Measurements from ENCODE around the gene CTNNA2. TPM values are rescaled to one million over a fixed set of nuclear protein-coding genes. Genes with fewer than 3 reads are reported as not detected.

Gene CTNNA2
- total and polyA plus RNA-seq, 9 of the 15 experiments (the other 6 are each of a cell fraction or from before 2014, with no cell fraction given) = 0.03 to 0.40 (median 0.15) TPM

GRCh38 chr2:80154231-80154915 is 641.5 kb downstream of the CTNNA2 start (continued):
- TF ChIP-seq ZNF766 (CRISPR knock-in tag; conservative IDR thresholded peaks at IDR 0.05) = no peak
- TF ChIP-seq JUND (IDR thresholded peaks at IDR 0.05; ENCODE audit: borderline replicate concordance, low read depth, low read length) = peak; percentile 31; the same call in 1 of the 2 replicates
- TF ChIP-seq JUND (tag; IDR thresholded peaks at IDR 0.05; ENCODE audit: borderline replicate concordance, low read depth, low read length) = peak; percentile 32; the same call in 1 of the 3 replicates
- TF ChIP-seq NFE2 (IDR thresholded peaks at IDR 0.05; ENCODE audit: low read depth) = no peak
- peak; percentile 74 for TF ChIP-seq STAT5A (IDR thresholded peaks at IDR 0.05; ENCODE audit: borderline replicate concordance, low read length)
- no peak for TF ChIP-seq NR2C2 (CRISPR knock-in tag; IDR thresholded peaks at IDR 0.05)
- TF ChIP-seq NR2C2 (tag; IDR thresholded peaks at IDR 0.05) = no peak
- TF ChIP-seq KDM1A (IDR thresholded peaks at IDR 0.05) = no peak
- no peak for TF ChIP-seq SMARCC2 (IDR thresholded peaks at IDR 0.05; ENCODE audit: low read depth)
- TF ChIP-seq MYC (IDR thresholded peaks at IDR 0.05; ENCODE audit: low read depth, low read length) = 0 out of 2 replicates have a peak, but pooled peaks have one; percentile 27
- no peak for TF ChIP-seq MYC (CRISPR knock-in tag; IDR thresholded peaks at IDR 0.05; ENCODE audit: borderline replicate concordance, low read depth)
- no peak for TF ChIP-seq OTX1 (CRISPR knock-in tag; IDR thresholded peaks at IDR 0.05)
- TF ChIP-seq SRF (CRISPR knock-in tag; IDR thresholded peaks at IDR 0.05) = no peak
- TF ChIP-seq RAD21 (CRISPR knock-in tag; conservative IDR thresholded peaks at IDR 0.05 in 1 of 2, IDR thresholded peaks at IDR 0.05 in 1 of 2) = no peak
- no peak for TF ChIP-seq POLR2AphosphoS2 (IDR thresholded peaks at IDR 0.05; ENCODE audit: low read length)
- no peak for TF ChIP-seq MBD2 (IDR thresholded peaks at IDR 0.05; ENCODE audit: borderline replicate concordance, low read depth)
- TF ChIP-seq MTF1 (CRISPR knock-in tag; IDR thresholded peaks at IDR 0.05; ENCODE audit: borderline replicate concordance) = no peak
- peak; percentile 89 for TF ChIP-seq ARID1B (IDR thresholded peaks at IDR 0.05)
- no peak for TF ChIP-seq ZBTB7A (IDR thresholded peaks at IDR 0.05; ENCODE audit: borderline replicate concordance, control insufficient read depth, low read depth, low read length)
- no peak for TF ChIP-seq DNMT1 (IDR thresholded peaks at IDR 0.05)
- TF ChIP-seq RBFOX2 (IDR thresholded peaks at IDR 0.05; ENCODE audit: low read depth, low read length) = no peak
- TF ChIP-seq MAX (CRISPR knock-in tag; IDR thresholded peaks at IDR 0.05) = no peak
- no peak for TF ChIP-seq DDX20 (tag; IDR thresholded peaks at IDR 0.05; ENCODE audit: low read depth)
- TF ChIP-seq IRF1 (CRISPR knock-in tag; IDR thresholded peaks at IDR 0.05; ENCODE audit: borderline replicate concordance) = no peak
- TF ChIP-seq SRSF1 (IDR thresholded peaks at IDR 0.05; ENCODE audit: low read depth, low read length) = no peak
- no peak for TF ChIP-seq E2F3 (CRISPR knock-in tag; IDR thresholded peaks at IDR 0.05)
- TF ChIP-seq NR3C1 (CRISPR knock-in tag; IDR thresholded peaks at IDR 0.05) = no peak
- no peak for TF ChIP-seq NCOA2 (IDR thresholded peaks at IDR 0.05; ENCODE audit: partially characterized antibody in 2 of 2)
- no peak for TF ChIP-seq BRD9 (IDR thresholded peaks at IDR 0.05; ENCODE audit: low read depth, partially characterized antibody)

Measured in K562 (cell line).